Measurements from ENCODE around the gene MPL. TPM values are rescaled to one million over a fixed set of nuclear protein-coding genes. Genes with fewer than 3 reads are reported as not detected.
"Not testable (repeated sequence)": the region's sequence is repeated elsewhere in the genome, so short reads cannot be mapped to it uniquely, and the experiment has no call there.

The MPL gene
- total RNA-seq, 3 donors from 2014 or later, result not detected

DNA sequence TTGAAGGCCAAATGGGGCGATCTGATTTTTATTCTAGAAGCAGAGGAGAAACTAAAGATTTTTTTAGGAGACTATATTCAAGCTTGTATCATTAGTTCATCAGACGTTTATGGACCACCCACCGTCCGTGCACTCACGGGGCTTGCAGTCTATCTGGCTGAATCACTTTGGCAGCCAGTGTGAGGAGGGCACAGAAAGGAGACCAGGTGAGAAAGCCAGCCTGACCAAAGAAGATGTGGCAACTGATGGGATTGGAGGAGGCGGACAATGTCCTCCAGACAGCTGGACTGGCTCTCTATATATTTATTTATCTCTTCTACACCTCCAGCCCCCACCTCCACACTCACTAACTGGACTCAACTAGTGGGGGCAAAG, 31.0 kb downstream of the MPL start:
- no peaks in the 10 kb centered on the region for H3K27me3 ChIP-seq
- no peaks in the 10 kb centered on the region for H3K9me3 ChIP-seq
- intact Hi-C loops (cut with DNase I; ENCODE audit: low total_unique reads), result no loop called here
- TF ChIP-seq POLR2AphosphoS5 (IDR thresholded peaks at IDR 0.05) (no peak), POLR2A (IDR thresholded peaks at IDR 0.05) (no peak)
- TF ChIP-seq, protein P1, sequence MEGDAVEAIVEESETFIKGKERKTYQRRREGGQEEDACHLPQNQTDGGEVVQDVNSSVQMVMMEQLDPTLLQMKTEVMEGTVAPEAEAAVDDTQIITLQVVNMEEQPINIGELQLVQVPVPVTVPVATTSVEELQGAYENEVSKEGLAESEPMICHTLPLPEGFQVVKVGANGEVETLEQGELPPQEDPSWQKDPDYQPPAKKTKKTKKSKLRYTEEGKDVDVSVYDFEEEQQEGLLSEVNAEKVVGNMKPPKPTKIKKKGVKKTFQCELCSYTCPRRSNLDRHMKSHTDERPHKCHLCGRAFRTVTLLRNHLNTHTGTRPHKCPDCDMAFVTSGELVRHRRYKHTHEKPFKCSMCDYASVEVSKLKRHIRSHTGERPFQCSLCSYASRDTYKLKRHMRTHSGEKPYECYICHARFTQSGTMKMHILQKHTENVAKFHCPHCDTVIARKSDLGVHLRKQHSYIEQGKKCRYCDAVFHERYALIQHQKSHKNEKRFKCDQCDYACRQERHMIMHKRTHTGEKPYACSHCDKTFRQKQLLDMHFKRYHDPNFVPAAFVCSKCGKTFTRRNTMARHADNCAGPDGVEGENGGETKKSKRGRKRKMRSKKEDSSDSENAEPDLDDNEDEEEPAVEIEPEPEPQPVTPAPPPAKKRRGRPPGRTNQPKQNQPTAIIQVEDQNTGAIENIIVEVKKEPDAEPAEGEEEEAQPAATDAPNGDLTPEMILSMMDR (IDR thresholded peaks at IDR 0.05), result no peak
- no peaks in the 10 kb centered on the region for H3K36me3 ChIP-seq
- peak overlapping the region; percentile 69 to 88 (median 88) for H3K4me3 ChIP-seq
- H3K27ac ChIP-seq, result peak overlapping the region; percentile 94 to 98
- H3K4me1 ChIP-seq, result peaks cover 8 to 18% of the 10 kb centered on the region in 2 donors
- no peak for DNase-seq (ENCODE audit: low spot score in 2 of 2)

DNA sequence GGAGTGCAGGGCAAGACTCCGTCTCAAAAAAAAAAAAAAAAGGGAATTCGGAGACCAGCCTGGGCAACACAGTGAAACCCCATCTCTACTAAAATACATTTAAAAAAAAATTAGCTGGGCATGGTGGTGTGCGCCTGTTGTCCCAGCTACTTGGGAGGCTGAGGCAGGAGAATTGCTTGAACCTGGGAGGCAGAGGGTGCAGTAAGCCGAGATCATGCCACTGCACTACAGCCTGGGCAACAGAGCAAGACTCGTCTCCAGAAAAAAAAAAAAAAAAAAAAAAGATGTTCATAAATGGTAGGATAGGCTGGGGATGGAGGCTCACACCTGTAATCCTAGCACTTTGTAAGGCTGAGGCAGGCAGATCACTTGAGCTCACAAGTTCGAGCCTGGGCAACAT, 32.2 kb downstream of the MPL start:
- intact Hi-C loops (cut with DNase I; ENCODE audit: low total_unique reads); H3K9me3 ChIP-seq; H3K4me3 ChIP-seq; DNase-seq (ENCODE audit: low spot score in 2 of 2); H3K27me3 ChIP-seq; H3K27ac ChIP-seq; H3K36me3 ChIP-seq: not testable (repeated sequence)
- H3K4me1 ChIP-seq, result peaks cover 8 to 18% of the 10 kb centered on the region in 2 donors

DNA sequence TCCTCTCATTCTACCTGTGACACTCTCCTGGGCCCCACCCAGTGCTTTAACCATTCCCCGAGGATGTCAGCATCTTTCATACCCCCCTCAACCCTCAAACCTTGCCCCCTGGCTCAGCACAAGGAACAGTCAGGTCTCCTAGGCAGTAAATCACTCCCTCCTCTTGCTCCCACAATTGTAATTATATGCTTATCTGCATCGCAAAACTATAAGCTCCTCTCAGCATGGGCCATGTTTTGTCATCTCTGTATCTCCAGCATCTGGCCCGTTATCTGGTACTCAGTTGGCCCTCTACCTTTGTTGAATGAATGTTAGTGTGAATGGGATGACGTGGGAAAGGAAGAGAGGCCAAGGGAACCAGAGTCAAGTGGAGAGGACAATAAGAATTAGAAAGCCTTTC, 32.9 kb downstream of the MPL start:
- no peak for TF ChIP-seq POLR2A (IDR thresholded peaks at IDR 0.05)
- TF ChIP-seq, protein P1 (IDR thresholded peaks at IDR 0.05), result no peak
- no peak for TF ChIP-seq POLR2AphosphoS5 (IDR thresholded peaks at IDR 0.05)
- Histone ChIP-seq H3K27me3 (no peaks in the 10 kb centered on the region), H3K36me3 (no peaks in the 10 kb centered on the region), H3K27ac (no peak overlapping the region), H3K4me3 (no peak overlapping the region), H3K9me3 (no peaks in the 10 kb centered on the region), H3K4me1 (peaks cover 8 to 17% of the 10 kb centered on the region in 2 donors)
- DNase-seq (ENCODE audit: low spot score in 2 of 2), result no peak
- intact Hi-C loops (cut with DNase I; ENCODE audit: low total_unique reads), result no loop called here

DNA sequence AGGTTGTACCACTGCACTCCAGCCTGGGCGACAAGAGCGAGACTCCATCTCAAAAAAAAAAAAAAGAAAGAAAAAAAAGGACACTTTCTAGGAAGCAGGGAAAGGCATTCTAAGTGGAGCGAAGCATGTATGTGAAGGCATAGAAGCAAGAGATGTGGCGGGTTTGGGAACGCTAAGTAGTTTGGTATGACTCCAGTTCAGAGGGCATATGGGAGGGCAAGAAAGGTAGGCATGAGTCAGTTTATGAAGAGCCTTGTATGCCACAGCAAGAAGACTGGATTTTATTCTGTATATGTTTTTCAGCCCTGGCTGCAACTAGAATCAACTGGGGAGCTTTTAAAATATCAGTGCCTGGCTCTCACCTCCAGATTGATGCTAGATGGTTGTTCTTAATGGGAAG, 34.6 kb downstream of the MPL start:
- intact Hi-C loops (cut with DNase I; ENCODE audit: low total_unique reads), result no loop called here
- Histone ChIP-seq H3K4me1 (peaks cover 3 to 6% of the 10 kb centered on the region in 2 donors), H3K4me3 (no peak overlapping the region), H3K36me3 (no peaks in the 10 kb centered on the region), H3K9me3 (no peaks in the 10 kb centered on the region), H3K27ac (peak overlapping the region in 1 of 2 donors; percentile 16), H3K27me3 (no peaks in the 10 kb centered on the region)
- DNase-seq (ENCODE audit: low spot score in 2 of 2), result no peak
- TF ChIP-seq POLR2AphosphoS5 (IDR thresholded peaks at IDR 0.05), result no peak
- no peak for TF ChIP-seq POLR2A (IDR thresholded peaks at IDR 0.05)
- TF ChIP-seq, protein P1 (IDR thresholded peaks at IDR 0.05), result no peak

DNA sequence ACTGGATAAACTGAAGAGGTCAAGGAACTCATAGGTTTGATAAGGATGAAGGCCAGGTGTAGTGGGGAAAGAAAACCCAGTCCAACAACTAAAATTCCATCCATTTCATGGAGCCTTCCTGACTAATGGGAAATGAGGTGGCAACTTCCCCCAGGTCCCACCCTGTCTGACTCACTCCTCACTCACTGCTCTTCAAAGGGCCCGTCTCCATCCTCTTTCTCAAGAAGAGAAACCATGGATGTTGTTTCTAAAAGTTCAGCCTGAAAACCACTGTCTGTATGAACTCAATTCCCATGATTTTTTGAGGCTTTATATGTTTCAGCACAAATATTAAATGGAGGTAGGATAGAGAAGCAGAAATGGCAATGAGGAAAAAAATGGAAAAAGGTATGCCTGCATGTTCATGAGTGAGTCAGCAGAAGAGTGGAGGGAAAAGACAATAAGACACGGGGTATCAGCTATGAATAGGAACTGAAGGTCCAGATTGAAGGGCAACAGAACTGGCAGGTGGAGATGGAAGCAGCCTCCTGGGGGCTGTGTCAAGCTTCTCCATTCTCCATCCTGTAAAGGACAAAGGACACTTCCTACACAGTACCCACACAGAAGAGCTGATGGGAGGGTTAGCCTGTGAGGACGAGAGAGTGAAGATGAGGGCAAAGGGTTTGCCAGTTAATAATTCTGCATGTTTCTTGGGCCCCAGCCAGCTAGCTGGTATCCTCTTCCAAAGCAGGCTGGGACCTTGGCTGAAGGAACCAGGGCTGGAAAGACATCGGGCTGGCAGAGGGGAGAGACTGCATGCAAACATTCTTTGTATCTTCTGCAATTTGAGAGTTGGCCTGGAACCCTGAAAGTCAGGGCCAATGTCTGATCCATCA, 35.7 kb downstream of the MPL start:
- H3K27me3 ChIP-seq, result no peaks in the 10 kb centered on the region
- intact Hi-C loops (cut with DNase I; ENCODE audit: low total_unique reads), result no loop called here
- H3K4me3 ChIP-seq, result no peak overlapping the region
- TF ChIP-seq, protein P1 (IDR thresholded peaks at IDR 0.05), result no peak
- TF ChIP-seq POLR2AphosphoS5 (IDR thresholded peaks at IDR 0.05), result no peak
- no peak for TF ChIP-seq POLR2A (IDR thresholded peaks at IDR 0.05)
- H3K9me3 ChIP-seq, result no peaks in the 10 kb centered on the region
- DNase-seq (ENCODE audit: low spot score in 2 of 2), result no peak
- H3K27ac ChIP-seq, result peak overlapping the region in 1 of 2 donors; percentile 16
- no peaks in the 10 kb centered on the region for H3K36me3 ChIP-seq
- peaks cover 3 to 6% of the 10 kb centered on the region in 2 donors for H3K4me1 ChIP-seq
